Esophagus squamous epithelium (tissue), 4 donors: ENCODE data around the gene CAPN12.

Experiments used
- POLR2A ChIP-seq, 4 donors: fragments of 450-650 bp; IDR thresholded peaks; one replicate each; pipeline ENCODE4 v1.6.1; 2017; ENCODE audit warnings: antibody characterized with exemption in 4 of 4, mild to moderate bottlenecking in 4 of 4, moderate library complexity in 3 of 4
- TF ChIP-seq, protein P1 (sequence below), 6 experiments: fragments of 450-650 bp in 4 of 6; fragments of 200-600 bp in 2 of 6; sonication (generic) in 2 of 6; IDR thresholded peaks; one replicate each; pipeline ENCODE4 v1.5.1; 2016 to 2019; ENCODE audit warnings: antibody characterized with exemption in 6 of 6, mild to moderate bottlenecking in 4 of 6, moderate library complexity in 4 of 6

DNA sequence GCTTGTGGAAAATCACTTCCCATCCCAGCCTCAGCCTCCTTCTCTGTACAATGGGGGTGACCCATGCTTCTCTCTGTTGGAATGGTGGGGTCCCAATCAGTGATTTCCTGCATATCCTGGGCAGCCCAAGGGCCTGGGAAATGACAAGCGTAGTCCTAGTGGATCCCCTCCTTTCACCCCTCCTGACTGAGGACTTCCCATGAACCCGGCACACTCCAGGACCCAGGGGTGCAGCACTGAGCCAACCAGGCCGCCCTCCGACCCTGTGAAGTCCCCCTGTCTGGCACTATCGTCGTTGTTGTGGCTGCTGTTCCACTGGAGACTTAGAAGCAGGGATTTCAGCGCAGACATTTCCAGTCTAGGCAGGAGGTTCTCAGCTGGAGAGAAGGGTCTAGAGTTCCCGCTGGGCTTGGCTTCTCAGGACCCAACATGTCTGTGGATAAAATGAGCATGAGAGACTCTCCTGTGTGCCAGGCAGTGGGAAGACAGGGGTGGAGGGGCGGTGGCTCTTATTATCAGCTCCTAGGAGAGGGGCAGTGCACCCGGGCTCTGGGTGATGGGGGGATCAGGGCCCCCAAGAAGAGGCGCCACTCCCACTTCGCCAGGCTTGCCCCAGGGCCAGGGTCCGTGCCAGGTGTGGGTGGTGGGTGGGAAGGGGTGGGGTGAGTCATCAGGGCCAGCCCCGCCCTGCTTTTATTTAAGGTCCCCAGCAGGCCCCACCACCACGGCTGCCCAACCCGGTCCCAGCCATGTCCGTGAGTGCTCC lies 44.4 kb upstream of the CAPN12 start, which contains the start of gene LGALS7B:
- TF ChIP-seq, protein P1, sequence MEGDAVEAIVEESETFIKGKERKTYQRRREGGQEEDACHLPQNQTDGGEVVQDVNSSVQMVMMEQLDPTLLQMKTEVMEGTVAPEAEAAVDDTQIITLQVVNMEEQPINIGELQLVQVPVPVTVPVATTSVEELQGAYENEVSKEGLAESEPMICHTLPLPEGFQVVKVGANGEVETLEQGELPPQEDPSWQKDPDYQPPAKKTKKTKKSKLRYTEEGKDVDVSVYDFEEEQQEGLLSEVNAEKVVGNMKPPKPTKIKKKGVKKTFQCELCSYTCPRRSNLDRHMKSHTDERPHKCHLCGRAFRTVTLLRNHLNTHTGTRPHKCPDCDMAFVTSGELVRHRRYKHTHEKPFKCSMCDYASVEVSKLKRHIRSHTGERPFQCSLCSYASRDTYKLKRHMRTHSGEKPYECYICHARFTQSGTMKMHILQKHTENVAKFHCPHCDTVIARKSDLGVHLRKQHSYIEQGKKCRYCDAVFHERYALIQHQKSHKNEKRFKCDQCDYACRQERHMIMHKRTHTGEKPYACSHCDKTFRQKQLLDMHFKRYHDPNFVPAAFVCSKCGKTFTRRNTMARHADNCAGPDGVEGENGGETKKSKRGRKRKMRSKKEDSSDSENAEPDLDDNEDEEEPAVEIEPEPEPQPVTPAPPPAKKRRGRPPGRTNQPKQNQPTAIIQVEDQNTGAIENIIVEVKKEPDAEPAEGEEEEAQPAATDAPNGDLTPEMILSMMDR (IDR thresholded peaks at IDR 0.05) = no peak
- no peak for TF ChIP-seq POLR2A (IDR thresholded peaks at IDR 0.05)
